ENCODE measurements around the gene MYO5C. TPM values are rescaled to one million over a fixed set of nuclear protein-coding genes. Genes with fewer than 3 reads are reported as not detected.

MYO5C gene
- total and polyA plus RNA-seq, 4 experiments from 2014 or later = 0.19 to 0.29 (median 0.29) TPM; not detected in 1

GRCh38 chr15:52255935-52256334 is 39.7 kb downstream of the MYO5C start:
- H3K36me3 Mint-ChIP-seq = no peaks in the 10 kb centered on the region
- no peak overlapping the region for H3K27ac ChIP-seq (ENCODE audit: low read depth, low read length)
- no peaks in the 10 kb centered on the region for H3K27me3 ChIP-seq (ENCODE audit: insufficient read depth, low read length)
- H3K4me3 Mint-ChIP-seq = peak overlapping the region in 1 of 8 donors; percentile 83
- H3K4me3 ChIP-seq (ENCODE audit: low read length in 2 of 2) = no peak overlapping the region
- H3K27ac Mint-ChIP-seq = peak overlapping the region in 1 of 7 donors; percentile 86
- DNase-seq = no peak
- H3K9me3 Mint-ChIP-seq = peaks cover 0 to 4% (median 0%) of the 10 kb centered on the region in 8 donors
- no peaks in the 10 kb centered on the region for H3K27me3 Mint-ChIP-seq
- H3K4me1 ChIP-seq (ENCODE audit: insufficient read depth, low read length) = peaks cover 10% of the 10 kb centered on the region
- intact Hi-C loops (cut with micrococcal nuclease) = loop anchor here (1.0 to 10.0 kb wide), 5 partner anchors 75 to 479 kb away; partner anchors contain the start of gene ARPP19
- H3K4me1 Mint-ChIP-seq = peaks cover 9 to 24% (median 17%) of the 10 kb centered on the region in 4 donors
- H3K36me3 ChIP-seq (ENCODE audit: insufficient read depth, low read length) = no peaks in the 10 kb centered on the region
- ChIA-PET CTCF (ENCODE audit: partially characterized antibody) (interaction anchor here (1.0 to 6.8 kb wide), 19 partner anchors 9 to 497 kb away, joined by 3 to 190 read pairs (median 5); partner anchors contain the start of gene MYO5A), POLR2A (ENCODE audit: partially characterized antibody) (no interaction called here)
- no peaks in the 10 kb centered on the region for H3K9me3 ChIP-seq (ENCODE audit: control insufficient read depth in 1 of 2, low read length in 2 of 2)

GRCh38 chr15:52255008-52255407 is 40.6 kb downstream of the MYO5C start:
- Mint-ChIP-seq H3K4me1 (peaks cover 8 to 15% (median 11%) of the 10 kb centered on the region in 4 donors), H3K36me3 (no peaks in the 10 kb centered on the region), H3K4me3 (no peak overlapping the region), H3K27ac (peak overlapping the region in 1 of 7 donors; percentile 54), H3K9me3 (peaks cover 0 to 4% (median 0%) of the 10 kb centered on the region in 8 donors), H3K27me3 (no peaks in the 10 kb centered on the region)
- Histone ChIP-seq H3K27ac (ENCODE audit: low read depth, low read length) (no peak overlapping the region), H3K27me3 (ENCODE audit: insufficient read depth, low read length) (no peaks in the 10 kb centered on the region), H3K4me1 (ENCODE audit: insufficient read depth, low read length) (peaks cover 10% of the 10 kb centered on the region), H3K9me3 (ENCODE audit: control insufficient read depth in 1 of 2, low read length in 2 of 2) (no peaks in the 10 kb centered on the region), H3K4me3 (ENCODE audit: low read length in 2 of 2) (no peak overlapping the region), H3K36me3 (ENCODE audit: insufficient read depth, low read length) (no peaks in the 10 kb centered on the region)
- CTCF ChIA-PET (ENCODE audit: partially characterized antibody) = interaction anchor here (1.1 to 6.8 kb wide), 5 partner anchors 16 to 478 kb away, joined by 3 to 190 read pairs (median 4); no protein-coding TSS in a partner anchor
- intact Hi-C loops (cut with micrococcal nuclease) = loop anchor here (5.0 to 10.0 kb wide), 3 partner anchors 207 to 340 kb away; partner anchors contain the start of gene ARPP19
- POLR2A ChIA-PET (ENCODE audit: partially characterized antibody) = no interaction called here
- no peak for DNase-seq

GRCh38 chr15:52254391-52254790 is 41.2 kb downstream of the MYO5C start:
- no peak overlapping the region for H3K27ac ChIP-seq (ENCODE audit: low read depth, low read length)
- CTCF ChIA-PET (ENCODE audit: partially characterized antibody) = interaction anchor here (1.1 to 6.8 kb wide), 3 partner anchors 15 to 478 kb away, joined by 3 to 190 read pairs (median 4); no protein-coding TSS in a partner anchor
- no peak overlapping the region for H3K4me3 ChIP-seq (ENCODE audit: low read length in 2 of 2)
- H3K9me3 Mint-ChIP-seq = peaks cover 0 to 4% (median 0%) of the 10 kb centered on the region in 8 donors
- H3K4me1 ChIP-seq (ENCODE audit: insufficient read depth, low read length) = peaks cover 10% of the 10 kb centered on the region
- H3K27me3 Mint-ChIP-seq = no peaks in the 10 kb centered on the region
- H3K4me1 Mint-ChIP-seq = peaks cover 8 to 15% (median 11%) of the 10 kb centered on the region in 4 donors
- H3K36me3 ChIP-seq (ENCODE audit: insufficient read depth, low read length) = no peaks in the 10 kb centered on the region
- intact Hi-C loops (cut with micrococcal nuclease) = loop anchor here (10.0 kb wide), 2 partner anchors 310 to 340 kb away; partner anchors contain the start of gene ARPP19
- H3K27me3 ChIP-seq (ENCODE audit: insufficient read depth, low read length) = no peaks in the 10 kb centered on the region
- H3K27ac Mint-ChIP-seq = peak overlapping the region in 2 of 7 donors; percentile 34 to 55
- H3K4me3 Mint-ChIP-seq = no peak overlapping the region
- H3K9me3 ChIP-seq (ENCODE audit: control insufficient read depth in 1 of 2, low read length in 2 of 2) = no peaks in the 10 kb centered on the region
- no peak for DNase-seq
- H3K36me3 Mint-ChIP-seq = no peaks in the 10 kb centered on the region
- POLR2A ChIA-PET (ENCODE audit: partially characterized antibody) = no interaction called here

GRCh38 chr15:52252781-52253180 is 42.8 kb downstream of the MYO5C start:
- H3K4me1 ChIP-seq (ENCODE audit: insufficient read depth, low read length) = peaks cover 10% of the 10 kb centered on the region
- Mint-ChIP-seq H3K27me3 (peaks cover 0 to 1% of the 10 kb centered on the region in 2 donors), H3K9me3 (peaks cover 0 to 4% (median 0%) of the 10 kb centered on the region in 8 donors), H3K36me3 (no peaks in the 10 kb centered on the region), H3K4me3 (no peak overlapping the region), H3K4me1 (peaks cover 8 to 15% (median 11%) of the 10 kb centered on the region in 4 donors), H3K27ac (no peak overlapping the region)
- intact Hi-C loops (cut with micrococcal nuclease) = loop anchor here (10.0 kb wide), 2 partner anchors 312 to 342 kb away; partner anchors contain the start of gene ARPP19
- H3K9me3 ChIP-seq (ENCODE audit: control insufficient read depth in 1 of 2, low read length in 2 of 2) = no peaks in the 10 kb centered on the region
- H3K27ac ChIP-seq (ENCODE audit: low read depth, low read length) = no peak overlapping the region
- no peak overlapping the region for H3K4me3 ChIP-seq (ENCODE audit: low read length in 2 of 2)
- DNase-seq = no peak
- ChIA-PET POLR2A (ENCODE audit: partially characterized antibody) (interaction anchor here (1.2 kb wide), 1 partner anchor 17 kb away, joined by 4 read pairs; no protein-coding TSS in a partner anchor), CTCF (ENCODE audit: partially characterized antibody) (interaction anchor here (0.8 kb wide), 2 partner anchors 26 to 483 kb away, joined by 4 read pairs; no protein-coding TSS in a partner anchor)
- H3K36me3 ChIP-seq (ENCODE audit: insufficient read depth, low read length) = no peaks in the 10 kb centered on the region
- H3K27me3 ChIP-seq (ENCODE audit: insufficient read depth, low read length) = no peaks in the 10 kb centered on the region

GRCh38 chr15:52251144-52251860 is 44.3 kb downstream of the MYO5C start:
- no peaks in the 10 kb centered on the region for H3K36me3 ChIP-seq (ENCODE audit: insufficient read depth, low read length)
- Mint-ChIP-seq H3K9me3 (peaks cover 0 to 2% (median 0%) of the 10 kb centered on the region in 8 donors), H3K4me3 (no peak overlapping the region), H3K4me1 (peaks cover under 1 to 5% (median 3%) of the 10 kb centered on the region in 4 donors), H3K27ac (no peak overlapping the region), H3K36me3 (no peaks in the 10 kb centered on the region), H3K27me3 (peaks cover 0 to 1% of the 10 kb centered on the region in 2 donors)
- no peak overlapping the region for H3K27ac ChIP-seq (ENCODE audit: low read depth, low read length)
- no peaks in the 10 kb centered on the region for H3K4me1 ChIP-seq (ENCODE audit: insufficient read depth, low read length)
- no peak for DNase-seq
- ChIA-PET POLR2A (ENCODE audit: partially characterized antibody) (no interaction called here), CTCF (ENCODE audit: partially characterized antibody) (interaction anchor here (1.0 to 1.2 kb wide), 2 partner anchors 23 to 483 kb away, joined by 4 to 6 read pairs; no protein-coding TSS in a partner anchor)
- H3K9me3 ChIP-seq (ENCODE audit: control insufficient read depth in 1 of 2, low read length in 2 of 2) = no peaks in the 10 kb centered on the region
- H3K4me3 ChIP-seq (ENCODE audit: low read length in 2 of 2) = no peak overlapping the region
- H3K27me3 ChIP-seq (ENCODE audit: insufficient read depth, low read length) = no peaks in the 10 kb centered on the region
- intact Hi-C loops (cut with micrococcal nuclease) = loop anchor here (10.0 kb wide), 2 partner anchors 313 to 343 kb away; partner anchors contain the start of gene ARPP19

- Histone ChIP-seq H3K27me3 (ENCODE audit: insufficient read depth, low read length) (no peaks in the 10 kb centered on the region), H3K4me3 (ENCODE audit: low read length in 2 of 2) (no peak overlapping the region), H3K4me1 (ENCODE audit: insufficient read depth, low read length) (no peaks in the 10 kb centered on the region), H3K27ac (ENCODE audit: low read depth, low read length) (no peak overlapping the region), H3K9me3 (ENCODE audit: control insufficient read depth in 1 of 2, low read length in 2 of 2) (no peaks in the 10 kb centered on the region), H3K36me3 (ENCODE audit: insufficient read depth, low read length) (no peaks in the 10 kb centered on the region)
- POLR2A ChIA-PET (ENCODE audit: partially characterized antibody) = no interaction called here
- Mint-ChIP-seq H3K36me3 (no peaks in the 10 kb centered on the region), H3K27ac (no peak overlapping the region), H3K27me3 (peaks cover 0 to 1% of the 10 kb centered on the region in 2 donors), H3K4me1 (no peaks in the 10 kb centered on the region), H3K9me3 (no peaks in the 10 kb centered on the region), H3K4me3 (no peak overlapping the region)
- DNase-seq = no peak
- CTCF ChIA-PET (ENCODE audit: partially characterized antibody) = no interaction called here
- intact Hi-C loops (cut with micrococcal nuclease) = no loop called here
These were observed 48.1 kb downstream of the MYO5C start for GRCh38 chr15:52247461-52247860.
